NCI-H1694 treated with DMSO at 0.1 percent for 48 hours (cell line): Measurements from ENCODE around the gene TPCN2.

Experiments used
- DNase-seq: peaks from one replicate; lab custom pipeline; 2025; lab: John Stamatoyannopoulos, UW

Gene TPCN2

GRCh38 chr11:69167130-69167915 is 118.6 kb downstream of the TPCN2 start:
- DNase-seq, result no peak

DNA sequence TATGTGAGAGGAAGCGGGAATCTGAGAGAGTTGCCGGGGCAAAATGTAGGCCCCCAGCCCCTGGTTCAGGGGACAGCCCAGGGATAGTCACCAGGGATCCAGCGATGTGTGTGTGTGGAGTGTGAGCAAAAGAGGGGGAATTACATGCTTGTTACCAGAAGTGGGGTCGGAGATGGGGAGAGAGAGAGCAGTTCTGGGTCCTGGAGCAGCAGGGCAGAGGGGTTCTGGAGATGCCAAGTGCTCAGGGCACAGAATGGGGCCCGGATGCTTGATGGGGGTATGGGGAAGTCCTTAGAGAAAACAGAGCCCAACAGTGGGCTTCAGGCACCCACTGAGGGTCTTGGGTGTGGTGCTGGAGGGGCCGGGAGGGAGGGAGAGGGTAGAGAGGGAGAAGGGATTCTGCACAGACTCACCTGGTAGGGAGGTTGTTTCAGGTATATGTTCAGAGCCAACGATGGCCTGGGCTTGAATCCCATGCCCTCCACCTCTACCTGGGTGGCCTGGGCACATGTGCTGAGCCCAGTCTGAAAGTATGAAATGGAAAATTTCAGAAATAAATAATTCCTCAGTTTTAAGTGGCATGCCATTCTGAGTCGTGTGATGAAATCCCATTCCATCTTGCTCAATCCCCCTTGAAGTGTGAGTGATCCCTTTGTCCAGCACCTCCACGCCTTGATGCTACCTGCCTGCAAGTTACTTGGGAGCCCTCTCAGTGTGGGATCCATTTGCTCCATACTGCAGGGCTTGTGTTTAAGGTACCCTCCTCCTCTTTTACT is 119.4 kb downstream of the TPCN2 start:
- DNase-seq, result no peak

- no peak for DNase-seq
Measured at GRCh38 chr11:69169479-69169878, 120.7 kb downstream of the TPCN2 start.

- DNase-seq, result no peak
Measured at GRCh38 chr11:69170704-69171103, 122.0 kb downstream of the TPCN2 start.

DNA sequence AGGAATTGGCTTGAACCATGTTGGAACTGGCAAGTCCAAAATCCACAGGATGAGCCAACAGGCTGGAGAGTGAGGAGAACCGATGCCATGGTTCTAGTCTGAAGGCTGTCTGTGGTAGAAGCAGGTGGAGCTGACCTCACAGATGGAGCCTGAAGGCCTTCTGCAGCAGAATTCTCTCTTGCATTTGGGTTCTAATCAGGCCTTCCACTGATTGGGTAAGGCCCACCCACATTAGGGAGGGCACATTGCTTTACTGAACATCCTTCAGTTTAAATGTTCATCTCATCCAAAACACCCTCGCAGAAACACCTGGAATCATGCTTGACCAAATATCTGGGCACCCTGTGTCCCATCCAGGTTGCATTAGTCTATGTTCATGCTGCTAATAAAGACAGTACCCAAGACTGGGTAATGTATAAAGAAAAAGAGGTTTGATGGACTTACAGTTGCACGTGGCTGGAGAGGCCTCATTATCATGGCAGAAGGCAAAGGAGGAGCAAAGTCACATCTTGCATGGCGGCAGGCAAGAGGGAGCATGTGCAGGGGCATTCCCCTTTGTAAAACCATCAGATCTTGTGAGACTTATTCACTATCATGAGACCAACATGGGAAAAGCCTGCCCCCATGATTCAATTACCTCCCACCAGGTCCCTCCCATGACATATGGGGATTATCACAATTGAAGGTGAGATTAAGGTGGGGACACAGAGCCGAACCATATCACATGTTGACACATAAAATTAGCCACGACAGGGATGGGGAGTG is 122.9 kb downstream of the TPCN2 start:
- no peak for DNase-seq

DNA sequence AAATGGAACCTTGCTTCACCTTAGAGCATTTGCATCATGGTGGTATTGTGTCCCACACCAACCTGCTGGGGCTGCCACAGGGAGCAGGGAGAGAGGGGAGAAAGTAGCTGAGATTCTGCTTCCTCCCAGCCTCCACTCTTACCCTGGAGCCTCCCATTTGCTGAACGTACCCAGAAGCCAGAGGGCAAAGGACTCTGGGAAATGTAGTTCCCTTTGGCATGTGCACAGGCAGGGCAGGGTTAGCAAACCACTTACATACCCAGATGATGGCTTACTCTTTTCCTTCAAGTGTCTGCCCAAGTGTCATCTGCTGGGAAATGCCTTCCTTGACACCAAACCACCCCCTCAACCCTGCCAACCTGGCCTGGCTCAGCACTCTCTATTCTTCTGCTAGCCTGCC is 123.9 kb downstream of the TPCN2 start:
- DNase-seq, result no peak

DNA sequence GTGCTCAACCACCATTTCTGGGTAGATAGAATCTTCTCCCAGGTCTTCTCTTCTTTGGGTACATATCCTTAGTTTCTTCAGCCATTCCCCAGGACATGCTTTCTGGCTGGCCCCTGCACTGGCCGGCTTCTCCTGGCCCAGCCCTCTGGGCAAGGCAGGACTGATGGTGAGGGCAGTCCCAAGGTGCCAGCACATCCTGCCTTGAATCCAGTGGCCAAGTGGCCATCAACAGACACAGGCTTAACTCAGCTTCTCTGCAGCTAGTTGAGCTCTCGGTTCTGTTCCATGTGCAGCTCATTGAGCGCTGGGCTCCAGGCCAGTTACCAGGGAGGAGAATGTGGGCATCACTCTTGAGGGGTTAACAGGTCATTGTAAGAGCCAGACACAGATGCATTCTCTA is 124.6 kb downstream of the TPCN2 start:
- DNase-seq, result no peak

GRCh38 chr11:69173925-69174581 is 125.3 kb downstream of the TPCN2 start:
- no peak for DNase-seq

GRCh38 chr11:69174841-69175240 is 126.1 kb downstream of the TPCN2 start:
- DNase-seq, result no peak

DNA sequence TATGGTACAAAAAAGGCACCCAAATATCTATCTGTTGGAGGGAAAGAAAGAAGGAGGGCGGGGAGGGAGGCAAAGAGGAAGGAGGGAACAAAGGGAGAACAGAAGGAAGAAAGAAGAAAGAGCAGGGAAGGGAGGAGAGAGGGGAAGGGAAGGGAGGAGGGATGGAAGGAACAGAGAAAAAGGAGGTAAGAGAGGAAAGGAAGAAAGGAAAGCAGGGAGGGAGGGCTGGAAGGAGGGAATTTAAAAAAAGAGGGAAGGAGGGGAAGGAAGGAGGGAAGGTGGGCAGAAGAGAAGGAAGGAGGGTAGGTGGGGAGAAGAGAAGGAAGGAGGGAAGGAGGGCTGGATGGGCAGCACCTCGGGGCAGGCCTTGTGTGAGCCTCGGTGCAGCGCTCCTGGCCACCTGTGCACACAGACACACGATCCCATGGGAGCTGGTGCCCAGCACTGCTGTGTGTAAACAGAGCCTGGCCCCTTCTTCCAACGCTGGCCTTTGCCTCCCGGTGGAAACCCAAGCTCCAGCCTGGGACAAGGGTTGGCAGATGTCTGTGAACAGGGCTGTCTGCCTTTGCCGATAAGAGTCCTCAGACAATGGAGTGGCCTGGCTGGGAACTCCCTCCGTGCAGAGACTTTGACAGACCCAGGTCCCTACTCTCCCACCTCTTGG is 130.2 kb downstream of the TPCN2 start:
- DNase-seq, result no peak

DNA sequence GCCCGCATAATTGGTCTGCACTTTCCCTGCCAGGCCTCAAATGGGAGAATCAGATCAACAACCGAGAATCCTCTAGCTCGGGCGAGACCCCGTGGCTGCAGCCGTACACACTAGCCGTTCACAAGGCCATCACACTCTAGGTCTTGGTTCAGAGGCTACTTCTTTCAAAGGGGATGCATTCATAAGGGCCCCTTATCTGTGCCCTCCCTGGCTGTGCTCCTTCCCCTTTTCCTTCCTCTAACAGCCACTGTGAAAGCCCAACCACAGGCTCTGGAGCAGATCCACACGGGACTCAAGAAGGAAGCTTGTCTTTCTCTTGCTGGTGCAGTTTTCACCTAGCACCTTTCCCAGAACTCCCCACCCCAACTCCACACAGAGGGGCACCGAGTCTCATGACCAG is 131.5 kb downstream of the TPCN2 start:
- no peak for DNase-seq

- DNase-seq, result no peak
Measured at GRCh38 chr11:69180726-69181125, 132.0 kb downstream of the TPCN2 start.

DNA sequence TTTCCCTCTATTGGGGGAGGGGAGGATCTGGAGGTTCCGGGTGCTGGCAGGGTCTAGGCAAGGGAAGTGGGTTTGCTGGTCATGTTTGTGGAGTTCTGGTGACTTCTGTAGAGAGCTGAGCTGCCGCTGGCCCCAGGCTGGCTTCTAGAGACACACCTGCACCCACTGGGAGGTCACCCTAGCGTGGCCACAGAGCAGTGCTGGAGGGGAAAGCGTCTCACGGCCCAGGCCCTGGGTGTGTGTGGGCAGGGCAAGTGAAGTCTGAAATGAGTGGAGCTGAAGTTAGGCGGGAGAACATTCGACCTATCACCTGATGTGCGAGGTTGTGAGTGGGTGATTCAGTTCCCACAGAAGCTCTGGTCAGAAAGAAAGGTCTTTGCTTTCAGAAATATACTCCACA is 134.9 kb downstream of the TPCN2 start:
- no peak for DNase-seq
